Choroid plexus epithelial cell (primary cell): Measurements from ENCODE around the gene SNX30.

ENCODE experiments used
- DNase-seq: peaks from one replicate; pipeline ENCODE4 v3.0.0-alpha.2; 2010; ENCODE audit warnings: low read depth
- H3K4me3 ChIP-seq: 2 replicates; pipeline ENCODE4 v1.5.1; 2011; ENCODE audit warnings: low read depth, mild to moderate bottlenecking, control low read depth, low read length, moderate library complexity
- CTCF ChIP-seq: conservative IDR thresholded peaks from 2 replicates; pipeline ENCODE4 v1.5.1; 2011; ENCODE audit warnings: low read depth, mild to moderate bottlenecking, control low read depth, inconsistent platforms, low read length, moderate library complexity

The SNX30 gene

GRCh38 chr9:112753725-112754124, 3.2 kb downstream of the SNX30 start:
- TF ChIP-seq CTCF, result no peak
- DNase-seq, result peak; percentile 91
- H3K4me3 ChIP-seq, result no peak overlapping the region

- DNase-seq, result no peak
- TF ChIP-seq CTCF, result no peak
- H3K4me3 ChIP-seq, result no peak overlapping the region
Observed at GRCh38 chr9:112754578-112754977, 4.0 kb downstream of the SNX30 start.

- no peak overlapping the region for H3K4me3 ChIP-seq
- no peak for TF ChIP-seq CTCF
- peak; percentile 20 for DNase-seq
Observed at GRCh38 chr9:112755016-112755427, 4.5 kb downstream of the SNX30 start.

GRCh38 chr9:112755675-112756074, 5.1 kb downstream of the SNX30 start:
- no peak for DNase-seq
- H3K4me3 ChIP-seq, result no peak overlapping the region
- no peak for TF ChIP-seq CTCF

GRCh38 chr9:112757282-112757883, 6.8 kb downstream of the SNX30 start:
- DNase-seq, result peak; percentile 50

GRCh38 chr9:112757940-112758339, 7.4 kb downstream of the SNX30 start:
- no peak for TF ChIP-seq CTCF
- no peak overlapping the region for H3K4me3 ChIP-seq
- DNase-seq, result no peak

More at GRCh38 chr9:112757282-112757883, 6.8 kb downstream of the SNX30 start:
- no peak for TF ChIP-seq CTCF
- no peak overlapping the region for H3K4me3 ChIP-seq

- no peak for DNase-seq
- H3K4me3 ChIP-seq, result no peak overlapping the region
- TF ChIP-seq CTCF, result no peak
Observed at GRCh38 chr9:112760821-112761220, 10.3 kb downstream of the SNX30 start.
